PC-3 (cell line): ENCODE data around the gene SPHKAP. TPM values are rescaled to one million over a fixed set of nuclear protein-coding genes. Genes with fewer than 3 reads are reported as not detected.
"Not testable (repeated sequence)": the region's sequence is repeated elsewhere in the genome, so short reads cannot be mapped to it uniquely, and the experiment has no call there.

Experiments used
- ATAC-seq: fragments of 200-7000 bp; cut with Tn5 transposase; 2 replicates; pipeline ENCODE4 v1.9.1; 2020; ENCODE audit warnings: mild to moderate bottlenecking, moderate library complexity
- BruUV-seq: library from RNA; stranded (reverse); fragments of 400-500 nt; replicated peaks from 2 replicates; lab custom pipeline; 2021; lab: Mats Ljungman, UMichigan
- CTCF ChIA-PET: fragments of 300-600 bp; sonication (Branson Sonifier 250); formaldehyde crosslinking; loops from one replicate; lab custom pipeline; 2022; ENCODE audit warnings: antibody characterized with exemption; lab: Charles Lee
- POLR2A ChIA-PET: fragments of 300-600 bp; sonication (Branson Sonifier 250); formaldehyde crosslinking; loops from one replicate; lab custom pipeline; 2022; ENCODE audit warnings: antibody characterized with exemption; ENCODE audit not compliant: unreplicated experiment; lab: Charles Lee
- DNase-seq: peaks from one replicate; pipeline ENCODE4 v3.0.0-alpha.2; 2015
- H2AFZ ChIP-seq: fragments of 300-600 bp; sonication (generic); 2 replicates; pipeline ENCODE4 v1.6.0; 2016; ENCODE audit warnings: antibody characterized with exemption, low read length
- H3F3A ChIP-seq: fragments of 300-600 bp; sonication (generic); one replicate; pipeline ENCODE4 v1.6.0; 2017; ENCODE audit warnings: antibody characterized with exemption, low read length, control low read depth, mild to moderate bottlenecking; ENCODE audit not compliant: unreplicated experiment
- H3K27ac ChIP-seq: fragments of 300-600 bp; sonication (generic); 2 replicates; pipeline ENCODE4 v1.5.1; 2016; ENCODE audit warnings: mild to moderate bottlenecking, low read length
- H3K27me3 ChIP-seq: fragments of 300-600 bp; sonication (generic); 2 replicates; pipeline ENCODE4 v1.6.1; 2016; ENCODE audit warnings: low read length, mixed read lengths
- H3K36me3 ChIP-seq: fragments of 300-600 bp; sonication (generic); 2 replicates; pipeline ENCODE4 v1.6.1; 2016; ENCODE audit warnings: low read depth, mixed run types, low read length, mixed read lengths
- H3K4me1 ChIP-seq: fragments of 300-600 bp; sonication (generic); 2 replicates; pipeline ENCODE4 v1.5.1; 2016; ENCODE audit warnings: low read length; ENCODE audit not compliant: insufficient read depth
- H3K4me2 ChIP-seq: fragments of 300-600 bp; sonication (generic); 2 replicates; pipeline ENCODE4 v1.6.0; 2016; ENCODE audit warnings: low read length
- H3K4me3 ChIP-seq: fragments of 300-600 bp; sonication (generic); 2 replicates; pipeline ENCODE4 v1.5.1; 2016; ENCODE audit warnings: mild to moderate bottlenecking, low read length, mixed read lengths
- H3K79me2 ChIP-seq: fragments of 300-600 bp; sonication (generic); 2 replicates; pipeline ENCODE4 v1.6.1; 2017; ENCODE audit warnings: low read length, mixed read lengths
- H3K9ac ChIP-seq: fragments of 300-600 bp; sonication (generic); 2 replicates; pipeline ENCODE4 v1.6.0; 2016; ENCODE audit warnings: mild to moderate bottlenecking, low read length
- H3K9me2 ChIP-seq: fragments of 300-600 bp; sonication (generic); replicated peaks from 2 replicates; pipeline ENCODE4 v1.6.1; 2016; ENCODE audit warnings: mixed run types, low read length, mixed read lengths
- H3K9me3 ChIP-seq: fragments of 300-600 bp; sonication (generic); 2 replicates; pipeline ENCODE4 v1.6.1; 2016; ENCODE audit warnings: low read length, mixed read lengths
- H4K20me1 ChIP-seq: fragments of 300-600 bp; sonication (generic); 2 replicates; pipeline ENCODE4 v1.6.1; 2016; ENCODE audit warnings: low read length, mixed read lengths
- CTCF ChIP-seq: fragments of 300-600 bp; sonication (generic); conservative IDR thresholded peaks from 2 replicates; pipeline ENCODE4 v1.5.1; 2017; ENCODE audit warnings: antibody characterized with exemption, low read depth, mild to moderate bottlenecking, low read length
- EZH2 ChIP-seq: fragments of 300-600 bp; sonication (generic); IDR thresholded peaks from one replicate; pipeline ENCODE4 v1.6.1; 2017; ENCODE audit warnings: antibody characterized with exemption, mild to moderate bottlenecking, low read length; ENCODE audit not compliant: unreplicated experiment
- EZH2phosphoT487 ChIP-seq: fragments of 300-600 bp; sonication (generic); IDR thresholded peaks from 2 replicates; pipeline ENCODE4 v1.6.1; 2018; ENCODE audit warnings: mild to moderate bottlenecking, antibody characterized with exemption, low read length, borderline replicate concordance
- intact Hi-C: fragments of 100-400 bp; cut with micrococcal nuclease; formaldehyde crosslinking; loops from 2 replicates; pipeline ENCODE4 v1.9.0; 2023
- total RNA-seq: library from RNA; depleted of rRNA; stranded (reverse); fragments of >200 nt; gene quantifications from 2 replicates; pipeline ENCODE4 v1.2.3, GENCODE V29; 2014

The SPHKAP gene
- total RNA-seq, 1 experiment from 2014 or later: not detected

GRCh38 chr2:227939271-227940027, 242.0 kb downstream of the SPHKAP start:
- Histone ChIP-seq H4K20me1 (no peaks in the 10 kb centered on the region), H3K4me2 (peak overlapping the region; percentile 80), H3F3A (no peaks in the 10 kb centered on the region), H3K9me2 (no peaks in the 10 kb centered on the region), H3K4me1 (0 out of 2 replicates have a peak, but pooled peaks cover 2% of the 10 kb centered on the region), H3K27ac (no peak overlapping the region), H3K9me3 (no peaks in the 10 kb centered on the region), H3K4me3 (peak overlapping the region; percentile 40), H3K27me3 (no peaks in the 10 kb centered on the region), H3K9ac (no peak overlapping the region), H3K36me3 (no peaks in the 10 kb centered on the region), H3K79me2 (no peaks in the 10 kb centered on the region), H2AFZ (peak overlapping the region; percentile 86)
- ATAC-seq: peak; percentile 74; the same call in 1 of the 2 replicates
- intact Hi-C loops: loop anchor here (5.0 kb wide), 1 partner anchor 718 kb away; no protein-coding TSS in a partner anchor
- CTCF ChIA-PET: interaction anchor here (0.6 kb wide), 1 partner anchor 48 kb away, joined by 8 read pairs; no protein-coding TSS in a partner anchor
- POLR2A ChIA-PET: no interaction called here
- TF ChIP-seq EZH2phosphoT487: no peak
- TF ChIP-seq CTCF: peak; percentile 84
- no TSS peak for BruUV-seq
- peak; percentile 67 for DNase-seq

GRCh38 chr2:227936249-227936648, 245.2 kb downstream of the SPHKAP start:
- H3K27ac ChIP-seq, CTCF ChIA-PET, H3K9me3 ChIP-seq, H4K20me1 ChIP-seq, POLR2A ChIA-PET, H3K79me2 ChIP-seq, H3K4me1 ChIP-seq, BruUV-seq, H3K9ac ChIP-seq, H3K4me2 ChIP-seq, DNase-seq, H2AFZ ChIP-seq, H3K9me2 ChIP-seq, H3K4me3 ChIP-seq, H3K27me3 ChIP-seq, H3F3A ChIP-seq, ATAC-seq, H3K36me3 ChIP-seq: not testable (repeated sequence)
- intact Hi-C loops: loop anchor here (5.0 kb wide), 1 partner anchor 721 kb away; no protein-coding TSS in a partner anchor

GRCh38 chr2:227933884-227934283, 247.6 kb downstream of the SPHKAP start:
- H2AFZ ChIP-seq: no peak overlapping the region
- H3K27me3 ChIP-seq: no peaks in the 10 kb centered on the region
- no peak overlapping the region for H3K4me3 ChIP-seq
- no peak for DNase-seq
- ChIA-PET POLR2A (no interaction called here), CTCF (no interaction called here)
- TF ChIP-seq CTCF (no peak), EZH2phosphoT487 (no peak), EZH2 (no peak)
- H4K20me1 ChIP-seq: no peaks in the 10 kb centered on the region
- H3F3A ChIP-seq: no peaks in the 10 kb centered on the region
- no peaks in the 10 kb centered on the region for H3K4me1 ChIP-seq
- H3K9ac ChIP-seq: no peak overlapping the region
- BruUV-seq: no TSS peak
- no peak overlapping the region for H3K4me2 ChIP-seq
- no peaks in the 10 kb centered on the region for H3K9me2 ChIP-seq
- H3K79me2 ChIP-seq: no peaks in the 10 kb centered on the region
- no peaks in the 10 kb centered on the region for H3K9me3 ChIP-seq
- H3K36me3 ChIP-seq: no peaks in the 10 kb centered on the region
- intact Hi-C loops: no loop called here
- ATAC-seq: no peak
- H3K27ac ChIP-seq: no peak overlapping the region
